Panc1 (cell line): Measurements from ENCODE around the gene RNF144B. TPM values are rescaled to one million over a fixed set of nuclear protein-coding genes. Genes with fewer than 3 reads are reported as not detected.
A peak's percentile ranks its signal among the peaks of the same experiment; 100 is the strongest.

ENCODE experiments used
- ATAC-seq: fragments of 200-7000 bp; cut with Tn5 transposase; 2 replicates; pipeline ENCODE4 v1.9.1; 2020; ENCODE audit warnings: mild to moderate bottlenecking, moderate library complexity
- BruUV-seq: library from RNA; stranded (reverse); fragments of 400-500 nt; replicated peaks from 2 replicates; lab custom pipeline; 2021; lab: Mats Ljungman, UMichigan
- CTCF ChIA-PET: fragments of 300-600 bp; sonication (Branson Sonifier 250); formaldehyde crosslinking; loops from one replicate; lab custom pipeline; 2022; ENCODE audit warnings: antibody characterized with exemption; lab: Charles Lee
- POLR2A ChIA-PET: fragments of 300-600 bp; sonication (Branson Sonifier 250); formaldehyde crosslinking; loops from one replicate; lab custom pipeline; 2022; ENCODE audit warnings: antibody characterized with exemption; lab: Charles Lee
- DNase-seq: peaks from one replicate; pipeline ENCODE4 v3.0.0-alpha.2; 2010; ENCODE audit warnings: low read depth, low spot score
- H3K27ac ChIP-seq: 2 replicates; pipeline ENCODE4 v1.5.1; 2011; ENCODE audit warnings: mild to moderate bottlenecking, low read length, inconsistent platforms
- H3K27me3 ChIP-seq: fragments of 200-500 bp; sonication (Bioruptor generic); 2 replicates; pipeline ENCODE4 v1.6.0; 2014; ENCODE audit warnings: low read length, inconsistent platforms; ENCODE audit not compliant: control insufficient read depth, insufficient read depth
- H3K36me3 ChIP-seq: fragments of 200-500 bp; sonication (Bioruptor generic); 2 replicates; pipeline ENCODE4 v1.5.1; 2014; ENCODE audit warnings: inconsistent platforms, mild to moderate bottlenecking, low read length, moderate library complexity; ENCODE audit not compliant: control insufficient read depth, insufficient read depth
- H3K4me1 ChIP-seq: 2 replicates; pipeline ENCODE4 v1.5.1; 2011; ENCODE audit warnings: inconsistent platforms, mild to moderate bottlenecking, low read length, moderate library complexity; ENCODE audit not compliant: control insufficient read depth, insufficient read depth
- H3K4me3 ChIP-seq, 2 experiments: 2 replicates each; pipeline ENCODE4 v1.5.1; 2011 to 2012; ENCODE audit warnings: low read depth in 2 of 2, low read length in 2 of 2, mild to moderate bottlenecking in 2 of 2, inconsistent platforms in 1 of 2, moderate library complexity in 1 of 2
- H3K9me3 ChIP-seq: fragments of 200-500 bp; sonication (Bioruptor generic); 2 replicates; pipeline ENCODE4 v1.5.1; 2014; ENCODE audit warnings: low read depth, mild to moderate bottlenecking, inconsistent platforms, low read length, moderate library complexity; ENCODE audit not compliant: control insufficient read depth, insufficient read depth
- CTCF ChIP-seq: fragments of 450-650 bp; IDR thresholded peaks from 2 replicates; pipeline ENCODE4 v1.5.1; 2017; ENCODE audit warnings: mild to moderate bottlenecking
- POLR2AphosphoS5 ChIP-seq: IDR thresholded peaks from 2 replicates; pipeline ENCODE4 v1.6.1; 2012; ENCODE audit warnings: mild to moderate bottlenecking, low read depth, low read length, moderate library complexity
- REST ChIP-seq, 2 experiments: IDR thresholded peaks; 2 replicates each; pipeline ENCODE4 v1.6.1; 2011 to 2012; ENCODE audit warnings: low read depth in 2 of 2, control low read depth in 1 of 2, low read length in 1 of 2, mild to moderate bottlenecking in 1 of 2, moderate library complexity in 1 of 2; ENCODE audit not compliant: insufficient read depth in 1 of 2
- SIN3A ChIP-seq: IDR thresholded peaks from 2 replicates; pipeline ENCODE4 v1.6.1; 2012; ENCODE audit warnings: low read depth, mild to moderate bottlenecking, low read length, moderate library complexity, borderline replicate concordance; ENCODE audit not compliant: insufficient read depth
- TCF7L2 ChIP-seq: IDR thresholded peaks from 2 replicates; pipeline ENCODE4 v1.6.1; 2011; ENCODE audit warnings: mild to moderate bottlenecking, low read depth, low read length, inconsistent platforms
- in situ Hi-C: cut with HindIII; loops from 2 replicates; pipeline ENCODE4 v1.10.0; 2016; ENCODE audit warnings: low sequenced_read_pairs, low pct_unique_long_range_greater_than_20kb
- intact Hi-C: fragments of 100-400 bp; cut with micrococcal nuclease; formaldehyde crosslinking; loops from one replicate; pipeline ENCODE4 v1.10.0; 2022; ENCODE audit not compliant: unreplicated experiment
- total RNA-seq: library from RNA; stranded (reverse); gene quantifications from one replicate; pipeline ENCODE4 v1.2.1, GENCODE V29; 2021; ENCODE audit not compliant: unreplicated experiment

Gene RNF144B
- total RNA-seq, 1 experiment from 2014 or later: 5.6 TPM

- peaks cover 8% of the 10 kb centered on the region for H3K27me3 ChIP-seq
- H3K36me3 ChIP-seq: no peaks in the 10 kb centered on the region
- BruUV-seq: no TSS peak
- ChIA-PET POLR2A (no interaction called here), CTCF (no interaction called here)
- in situ Hi-C loops (no loop called here), intact Hi-C loops (no loop called here)
- no peak for TF ChIP-seq TCF7L2
- TF ChIP-seq SIN3A: no peak
- no peak overlapping the region for H3K27ac ChIP-seq
- H3K9me3 ChIP-seq: no peaks in the 10 kb centered on the region
- ATAC-seq: no peak
- peaks cover 5% of the 10 kb centered on the region for H3K4me1 ChIP-seq
- no peak overlapping the region for H3K4me3 ChIP-seq
- no peak for DNase-seq
Measured at GRCh38 chr6:18383441-18383840, 3.7 kb upstream of the RNF144B start.

- no peak for ATAC-seq
- ChIA-PET POLR2A (no interaction called here), CTCF (no interaction called here)
- no peak for DNase-seq
- BruUV-seq: no TSS peak
- TF ChIP-seq TCF7L2: no peak
- TF ChIP-seq CTCF: no peak
- no peak for TF ChIP-seq REST (IDR thresholded peaks at IDR 0.05; ENCODE audit: insufficient read depth in 1 of 2, low read depth in 2 of 2, low read length in 1 of 2)
- TF ChIP-seq POLR2AphosphoS5: no peak
- no peak for TF ChIP-seq SIN3A
- Histone ChIP-seq H3K4me3 (no peak overlapping the region), H3K27me3 (peaks cover 8% of the 10 kb centered on the region), H3K36me3 (no peaks in the 10 kb centered on the region), H3K4me1 (peaks cover 5% of the 10 kb centered on the region), H3K9me3 (no peaks in the 10 kb centered on the region), H3K27ac (no peak overlapping the region)
- in situ Hi-C loops: no loop called here
- intact Hi-C loops: no loop called here
Measured at GRCh38 chr6:18384621-18385020, 2.5 kb upstream of the RNF144B start.

GRCh38 chr6:18386298-18386976 lies 713 bp upstream of the RNF144B start:
- no peaks in the 10 kb centered on the region for H3K9me3 ChIP-seq
- no peak for ATAC-seq
- TF ChIP-seq POLR2AphosphoS5: no peak
- no peak for TF ChIP-seq SIN3A
- no peak for TF ChIP-seq CTCF
- TF ChIP-seq TCF7L2: no peak
- TF ChIP-seq REST (IDR thresholded peaks at IDR 0.05; ENCODE audit: insufficient read depth in 1 of 2, low read depth in 2 of 2, low read length in 1 of 2): no peak
- ChIA-PET CTCF (no interaction called here), POLR2A (no interaction called here)
- peaks cover 8% of the 10 kb centered on the region for H3K27me3 ChIP-seq
- H3K4me3 ChIP-seq: peak overlapping the region; percentile 58 to 73
- BruUV-seq: no TSS peak
- no peak overlapping the region; the same call in 1 of the 2 replicates for H3K27ac ChIP-seq
- in situ Hi-C loops (no loop called here), intact Hi-C loops (no loop called here)
- H3K4me1 ChIP-seq: peaks cover 5% of the 10 kb centered on the region
- H3K36me3 ChIP-seq: no peaks in the 10 kb centered on the region
- DNase-seq: no peak
